H1 (cell line): ENCODE results near the gene FUBP3. TPM values are rescaled to one million over a fixed set of nuclear protein-coding genes. Genes with fewer than 3 reads are reported as not detected.

Experiments used
- CTCF ChIA-PET: fragments of 300-600 bp; sonication (Branson Sonifier 250); formaldehyde crosslinking; loops from one replicate; lab custom pipeline; 2021; ENCODE audit not compliant: partially characterized antibody; lab: Charles Lee
- POLR2A ChIA-PET: fragments of 300-600 bp; sonication (Branson Sonifier 250); formaldehyde crosslinking; loops from one replicate; lab custom pipeline; 2021; ENCODE audit warnings: inconsistent platforms; ENCODE audit not compliant: partially characterized antibody; lab: Charles Lee
- DNase-seq, 2 experiments: peaks; one replicate each; pipeline versions ENCODE4 v3.0.0 to v3.0.0-alpha.2; 2010 to 2022; ENCODE audit warnings: low spot score in 2 of 2, low read depth in 1 of 2, mixed read lengths in 1 of 2
- FAIRE-seq: peaks from 2 replicates; lab custom pipeline; 2011; peaks lifted over from hg19 to GRCh38; lab: Jason Lieb, UNC
- H2AFZ ChIP-seq: 2 replicates; pipeline ENCODE4 v1.8.1; 2012; ENCODE audit warnings: low read length, inconsistent platforms
- H2AK5ac ChIP-seq: 2 replicates; pipeline ENCODE4 v1.6.1; 2013; ENCODE audit warnings: low read depth, low read length
- H2BK120ac ChIP-seq: replicated peaks from 2 replicates; pipeline ENCODE3; 2013; ENCODE audit warnings: low read depth, low read length, inconsistent platforms
- H2BK12ac ChIP-seq: 2 replicates; pipeline ENCODE4 v1.6.1; 2013; ENCODE audit warnings: low read depth, low read length
- H2BK15ac ChIP-seq: 2 replicates; pipeline ENCODE4 v1.6.1; 2013; ENCODE audit warnings: low read length
- H2BK20ac ChIP-seq: 2 replicates; pipeline ENCODE4 v1.6.1; 2013; ENCODE audit warnings: low read length
- H2BK5ac ChIP-seq: 2 replicates; pipeline ENCODE4 v1.6.1; 2013; ENCODE audit warnings: low read depth, low read length
- H3K14ac ChIP-seq: 2 replicates; pipeline ENCODE4 v1.6.1; 2013; ENCODE audit warnings: inconsistent platforms; ENCODE audit not compliant: insufficient read length
- H3K18ac ChIP-seq: 2 replicates; pipeline ENCODE4 v1.6.1; 2013; ENCODE audit warnings: low read length; ENCODE audit errors: extremely low read depth
- H3K23ac ChIP-seq: 2 replicates; pipeline ENCODE4 v1.6.1; 2013; ENCODE audit warnings: inconsistent platforms; ENCODE audit not compliant: insufficient read length
- H3K23me2 ChIP-seq: 2 replicates; pipeline ENCODE4 v1.6.1; 2013; ENCODE audit warnings: low read depth, low read length
- H3K27ac ChIP-seq: 2 replicates; pipeline ENCODE4 v1.6.1; 2011; ENCODE audit warnings: low read depth, low read length, inconsistent platforms
- H3K27me3 ChIP-seq, 4 experiments: replicated peaks in 1 of 4; 1 replicate in 1 of 4; 2 replicates in 3 of 4; pipeline versions ENCODE4 v1.6.1 to v1.8.1; 2011 to 2013; ENCODE audit warnings: low read length in 3 of 4, mild to moderate bottlenecking in 3 of 4, inconsistent platforms in 2 of 4, mixed read lengths in 2 of 4, moderate library complexity in 1 of 4; ENCODE audit not compliant: control insufficient read depth in 3 of 4, insufficient read depth in 3 of 4; ENCODE audit errors: extremely low read depth in 1 of 4
- H3K36me3 ChIP-seq, 4 experiments: 2 replicates each; pipeline versions ENCODE4 v1.6.1 to v1.8.1; 2011 to 2013; ENCODE audit warnings: mild to moderate bottlenecking in 4 of 4, low read length in 3 of 4, moderate library complexity in 2 of 4, control low read depth in 1 of 4, inconsistent platforms in 1 of 4; ENCODE audit not compliant: insufficient read depth in 4 of 4, control insufficient read depth in 2 of 4
- H3K4ac ChIP-seq: replicated peaks from 2 replicates; pipeline ENCODE3; 2013; ENCODE audit warnings: low read length, low read depth, mixed read lengths, inconsistent platforms; ENCODE audit not compliant: insufficient read length
- H3K4me1 ChIP-seq, 4 experiments: replicated peaks in 1 of 4; 1 replicate in 1 of 4; 2 replicates in 3 of 4; pipeline versions ENCODE4 v1.6.1 to v1.8.1; 2011 to 2013; ENCODE audit warnings: low read length in 3 of 4, inconsistent platforms in 2 of 4, mixed read lengths in 1 of 4; ENCODE audit not compliant: insufficient read depth in 4 of 4, control insufficient read depth in 3 of 4
- H3K4me2 ChIP-seq, 2 experiments: 2 replicates each; pipeline versions ENCODE4 v1.6.1 to v1.8.1; 2011 to 2013; ENCODE audit warnings: low read depth in 2 of 2, low read length in 2 of 2, control low read depth in 1 of 2, inconsistent platforms in 1 of 2, mild to moderate bottlenecking in 1 of 2; ENCODE audit not compliant: insufficient read depth in 1 of 2
- H3K4me3 ChIP-seq, 4 experiments: fragments of 200-600, 300-600 bp in 1 of 4; sonication (generic), shearing (Covaris generic), sonication (Bioruptor Twin) in 1 of 4; 2 replicates each; pipeline versions ENCODE4 v1.5.1 to v1.8.1; 2011 to 2016; ENCODE audit warnings: low read length in 4 of 4, low read depth in 3 of 4, control low read depth in 2 of 4, inconsistent platforms in 2 of 4, mild to moderate bottlenecking in 2 of 4, mixed read lengths in 1 of 4, moderate library complexity in 1 of 4; ENCODE audit not compliant: insufficient read depth in 2 of 4; ENCODE audit errors: extremely low read depth in 1 of 4
- H3K56ac ChIP-seq: replicated peaks from 2 replicates; pipeline ENCODE3; 2013; ENCODE audit warnings: low read depth, mild to moderate bottlenecking, mixed read lengths, low read length, inconsistent platforms; ENCODE audit not compliant: insufficient read length
- H3K79me1 ChIP-seq: 2 replicates; pipeline ENCODE4 v1.6.1; 2013; ENCODE audit warnings: low read depth, low read length, control low read depth
- H3K79me2 ChIP-seq, 2 experiments: 2 replicates each; pipeline versions ENCODE4 v1.6.1 to v1.8.1; 2012 to 2013; ENCODE audit warnings: low read length in 2 of 2, mild to moderate bottlenecking in 2 of 2, inconsistent platforms in 1 of 2; ENCODE audit not compliant: insufficient read depth in 2 of 2, control insufficient read depth in 1 of 2
- H3K9ac ChIP-seq, 4 experiments: replicated peaks in 1 of 4; 1 replicate in 1 of 4; 2 replicates in 3 of 4; pipeline versions ENCODE4 v1.6.1 to v1.8.1; 2011 to 2013; ENCODE audit warnings: low read depth in 3 of 4, low read length in 3 of 4, control low read depth in 2 of 4, mild to moderate bottlenecking in 2 of 4, moderate library complexity in 2 of 4, inconsistent platforms in 1 of 4; ENCODE audit errors: extremely low read depth in 1 of 4
- H3K9me3 ChIP-seq, 2 experiments: 2 replicates each; pipeline versions ENCODE4 v1.6.1 to v1.8.1; 2012 to 2013; ENCODE audit warnings: mild to moderate bottlenecking in 2 of 2, moderate library complexity in 2 of 2, control low read depth in 1 of 2, inconsistent platforms in 1 of 2, low read depth in 1 of 2, low read length in 1 of 2, mixed read lengths in 1 of 2; ENCODE audit not compliant: insufficient read depth in 2 of 2
- H4K20me1 ChIP-seq, 2 experiments: replicated peaks in 1 of 2; 2 replicates each; pipeline versions ENCODE3 to v1.8.1; 2011 to 2013; ENCODE audit warnings: inconsistent platforms in 2 of 2, low read length in 2 of 2, mild to moderate bottlenecking in 1 of 2; ENCODE audit not compliant: insufficient read depth in 2 of 2, control insufficient read depth in 1 of 2
- H4K5ac ChIP-seq: 2 replicates; pipeline ENCODE4 v1.6.1; 2013; ENCODE audit warnings: low read length, low read depth, mixed read lengths, inconsistent platforms; ENCODE audit not compliant: insufficient read length
- H4K8ac ChIP-seq: 2 replicates; pipeline ENCODE4 v1.8.0; 2013; ENCODE audit warnings: mild to moderate bottlenecking, moderate library complexity, low read length, inconsistent platforms; ENCODE audit not compliant: insufficient read depth; ENCODE audit errors: extremely low read depth
- H4K91ac ChIP-seq: replicated peaks from 2 replicates; pipeline ENCODE3; 2013; ENCODE audit warnings: low read length, mixed read lengths, inconsistent platforms; ENCODE audit not compliant: insufficient read length
- BRCA1 ChIP-seq: IDR thresholded peaks from 2 replicates; pipeline ENCODE4 v1.6.1; 2012; ENCODE audit warnings: low read depth, low read length, improper control_type of control experiment
- GTF2F1 ChIP-seq: IDR thresholded peaks from 2 replicates; pipeline ENCODE4 v1.6.1; 2012; ENCODE audit warnings: low read depth, low read length, improper control_type of control experiment, borderline replicate concordance
- WGBS, 2 experiments: shearing (Covaris generic) in 1 of 2; methylation state at CpG; one replicate each; pipeline versions ENCODE4 v1.1.6 to v1.1.7; 2013 to 2015; ENCODE audit warnings: low lambda C conversion rate in 2 of 2, mixed read lengths in 2 of 2, inconsistent platforms in 1 of 2, low coverage in 1 of 2, missing lambda C conversion rate in 1 of 2; ENCODE audit not compliant: insufficient replicate concordance in 2 of 2, insufficient coverage in 1 of 2, insufficient read length in 1 of 2; ENCODE audit errors: extremely low coverage in 1 of 2, missing lambda C conversion rate in 1 of 2; 5-methylcytosine and 5-hydroxymethylcytosine counted together
- polyA plus RNA-seq, 7 experiments: library from polyadenylated mRNA; depleted of rRNA in 3 of 7; stranded (reverse) in 5 of 7; unstranded in 2 of 7; fragments of >200 nt in 5 of 7; fragments of 200-250 nt in 2 of 7; gene quantifications; 1 replicate in 5 of 7; 2 replicates in 1 of 7; 4 replicates in 1 of 7; pipeline versions ENCODE4 v1.2.1 to v1.2.3, GENCODE V29; 2011 to 2013; ENCODE audit warnings: missing spikeins in 2 of 7, mixed read lengths in 2 of 7
- total RNA-seq: library from RNA; stranded (reverse); fragmentation: NEBNext Ultra II Directional; extraction: Animal tissue kit (Norgen Biotek cat#: 25700); gene quantifications from 2 replicates; pipeline ENCODE4 v1.2.1, GENCODE V29; 2021
- TF ChIP-seq, protein P1 (sequence below): IDR thresholded peaks from 2 replicates; pipeline ENCODE4 v1.6.1; 2012; ENCODE audit warnings: inconsistent platforms

FUBP3 gene
- total and polyA plus RNA-seq, 2 of the 8 experiments (the other 6 are each of a cell fraction or from before 2014, with no cell fraction given) = 23.7 to 76.4 TPM

DNA sequence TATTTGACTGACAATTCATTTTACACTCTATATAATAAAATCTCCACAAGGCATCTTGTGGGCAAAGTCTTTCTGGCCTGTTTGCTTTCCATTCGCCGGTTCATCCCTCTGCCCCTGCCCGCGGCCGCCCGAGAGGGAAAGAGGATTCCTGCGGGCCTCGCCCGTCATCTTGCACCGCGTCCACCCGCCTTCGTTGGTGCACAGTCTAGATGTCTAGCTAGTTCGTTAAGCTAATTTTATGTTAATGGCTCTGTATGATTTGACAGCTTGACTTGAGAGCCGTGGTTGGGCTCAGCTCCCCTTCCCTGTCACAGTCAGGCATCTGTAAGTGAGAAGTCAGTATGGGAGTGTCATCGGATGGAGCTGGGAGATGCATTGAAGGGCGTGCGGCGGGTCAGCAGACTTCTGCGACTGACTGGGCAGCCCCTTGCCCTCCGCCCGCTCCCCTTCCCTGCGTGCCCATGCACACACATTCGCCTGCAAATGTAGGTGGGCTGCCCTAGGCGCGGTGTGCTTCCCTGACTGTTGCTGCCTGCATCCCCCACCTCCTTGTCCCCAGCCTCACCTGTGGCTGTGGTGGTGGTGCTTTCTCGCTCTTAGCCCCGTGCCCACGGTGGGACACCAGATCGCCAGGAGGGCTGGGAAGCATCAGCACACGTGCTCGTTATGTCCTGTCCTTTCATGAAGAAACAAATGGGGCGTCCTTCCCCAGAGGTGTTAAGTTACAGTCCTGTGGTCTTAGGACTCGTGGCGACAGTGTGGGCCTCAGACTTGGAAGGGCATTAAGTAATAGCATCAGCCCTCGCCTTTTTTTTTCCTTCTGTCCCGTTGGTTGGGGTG is 59.1 kb downstream of the FUBP3 start:
- no peak overlapping the region for H3K14ac ChIP-seq
- H2BK15ac ChIP-seq = no peak overlapping the region; the same call in 1 of the 2 replicates
- H3K4me3 ChIP-seq = no peak overlapping the region
- no peak overlapping the region for H3K56ac ChIP-seq
- H2BK120ac ChIP-seq = no peak overlapping the region
- 0 out of 2 replicates have a peak overlapping the region, but pooled peaks have one; percentile 26 for H2BK5ac ChIP-seq
- H2AK5ac ChIP-seq = peak overlapping the region; percentile 67; the same call in 1 of the 2 replicates
- H3K23ac ChIP-seq = no peak overlapping the region
- peaks cover 0 to 7% (median 4%) of the 10 kb centered on the region in 4 experiments; a peak in 6 of 7 replicates for H3K4me1 ChIP-seq
- H4K5ac ChIP-seq = no peak overlapping the region
- WGBS, 2 experiments = 88% methylated on average over 30 of the region's 37 CpGs; no CpG with 5 or more reads in 1 of the 2 experiments
- no peaks in the 10 kb centered on the region for H3K79me2 ChIP-seq
- no peak overlapping the region; the same call in 1 of the 2 replicates for H3K18ac ChIP-seq
- H4K8ac ChIP-seq = no peak overlapping the region
- ChIA-PET CTCF (interaction anchor here (0.8 to 1.9 kb wide), 6 partner anchors 8 to 46 kb away, joined by 3 to 5 read pairs (median 4); no protein-coding TSS in a partner anchor), POLR2A (interaction anchor here (1.4 to 1.9 kb wide), 2 partner anchors 9 to 25 kb away, joined by 4 to 7 read pairs; no protein-coding TSS in a partner anchor)
- H4K20me1 ChIP-seq = peaks cover 2 to 12% of the 10 kb centered on the region in 2 experiments
- TF ChIP-seq BRCA1 = no peak
- TF ChIP-seq, protein P1, sequence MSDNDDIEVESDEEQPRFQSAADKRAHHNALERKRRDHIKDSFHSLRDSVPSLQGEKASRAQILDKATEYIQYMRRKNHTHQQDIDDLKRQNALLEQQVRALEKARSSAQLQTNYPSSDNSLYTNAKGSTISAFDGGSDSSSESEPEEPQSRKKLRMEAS = peak; percentile 34
- no peak for TF ChIP-seq GTF2F1
- no peaks in the 10 kb centered on the region for H3K9me3 ChIP-seq
- no peak overlapping the region for H3K9ac ChIP-seq
- no peak overlapping the region for H3K27ac ChIP-seq
- H3K27me3 ChIP-seq = peaks cover 0 to 2% (median 0%) of the 10 kb centered on the region in 4 experiments; a peak in 1 of 7 replicates
- H3K4ac ChIP-seq = peak overlapping the region; percentile 61
- no peak overlapping the region for H2AFZ ChIP-seq
- no peak overlapping the region for H4K91ac ChIP-seq
- no peak overlapping the region for H3K4me2 ChIP-seq
- FAIRE-seq (no peak), DNase-seq (no peak)
- H3K79me1 ChIP-seq = no peaks in the 10 kb centered on the region
- no peak overlapping the region for H2BK20ac ChIP-seq
- peaks cover 7 to 40% (median 16%) of the 10 kb centered on the region in 4 experiments; a peak in 7 of 8 replicates for H3K36me3 ChIP-seq
- no peaks in the 10 kb centered on the region for H3K23me2 ChIP-seq
- no peak overlapping the region; the same call in 1 of the 2 replicates for H2BK12ac ChIP-seq
